ENCODE results near the gene ADAT1.
"Not testable (repeated sequence)": the region's sequence is repeated elsewhere in the genome, so short reads cannot be mapped to it uniquely, and the experiment has no call there.

Gene ADAT1

DNA sequence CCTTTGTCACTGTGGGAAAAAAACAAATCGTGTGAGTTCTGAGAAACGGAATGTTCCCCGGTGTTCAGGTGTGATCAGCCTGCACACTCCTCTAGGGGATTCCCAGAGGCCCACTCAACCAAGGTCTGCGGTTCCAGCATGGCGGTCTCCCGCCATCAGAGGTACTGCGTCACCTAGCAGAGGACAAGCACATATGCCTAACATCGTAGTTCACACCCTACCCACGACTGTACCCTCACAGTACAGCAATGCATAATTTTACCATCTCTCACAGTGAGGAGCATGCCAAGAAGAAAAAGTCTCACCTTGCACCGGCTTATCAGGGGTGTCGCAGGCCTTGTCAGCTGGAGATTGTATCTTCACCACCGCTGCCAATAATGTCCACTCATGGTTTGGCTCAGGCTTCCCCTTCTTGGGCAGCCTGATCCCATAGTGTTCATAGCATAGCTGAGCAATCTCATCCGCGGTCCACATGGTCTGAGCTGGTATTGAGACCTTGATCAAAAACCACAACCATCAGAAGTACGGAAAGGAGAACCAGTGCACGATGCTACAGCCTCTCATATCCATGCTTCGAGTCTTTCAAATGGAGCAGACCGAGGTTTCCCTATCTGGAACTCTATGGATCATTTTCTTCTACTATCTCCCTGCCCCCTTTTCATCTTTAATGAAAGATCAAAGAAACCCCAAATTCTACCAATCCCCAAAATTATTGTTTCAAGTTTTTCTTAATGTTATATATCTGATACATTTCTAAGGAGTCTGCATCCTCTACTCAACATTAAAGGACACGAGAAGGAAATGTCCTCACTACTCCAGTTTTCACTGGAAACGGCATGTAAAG, 2.5 kb downstream of the ADAT1 start:
- no peak for DNase-seq (ENCODE audit: low read depth)

GRCh38 chr16:75618780-75619179, 4.3 kb downstream of the ADAT1 start:
- DNase-seq (ENCODE audit: low read depth) = no peak

- no peak for DNase-seq (ENCODE audit: low read depth)
Observed at GRCh38 chr16:75617121-75617520, 6.0 kb downstream of the ADAT1 start.

DNA sequence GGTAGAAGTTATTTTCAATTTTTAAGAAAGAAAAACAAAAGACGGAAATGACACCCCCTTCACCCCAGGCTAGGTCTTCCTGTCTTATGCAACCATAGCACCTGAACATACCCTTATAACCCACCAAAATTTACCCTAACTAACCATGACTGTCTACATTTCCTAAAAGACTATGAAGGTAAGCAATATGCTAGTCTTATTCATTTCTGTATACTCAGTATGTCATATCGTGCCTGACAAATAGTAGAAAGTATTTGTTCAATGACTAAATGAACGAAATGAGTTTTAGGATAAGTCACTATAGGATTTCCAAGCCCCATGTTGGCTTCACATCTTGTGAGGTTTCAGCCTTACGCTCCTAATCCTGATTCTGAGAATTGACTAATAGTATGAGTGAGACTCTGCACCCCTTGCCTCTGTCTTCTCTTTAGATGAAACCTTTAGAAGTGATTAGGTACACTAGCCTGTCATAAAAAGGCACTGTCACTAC, 6.5 kb downstream of the ADAT1 start:
- no peak for DNase-seq (ENCODE audit: low read depth)

GRCh38 chr16:75615619-75616018, 7.5 kb downstream of the ADAT1 start:
- DNase-seq (ENCODE audit: low read depth) = no peak

- DNase-seq (ENCODE audit: low read depth) = no peak
Observed at GRCh38 chr16:75614066-75614897, 8.8 kb downstream of the ADAT1 start.

DNA sequence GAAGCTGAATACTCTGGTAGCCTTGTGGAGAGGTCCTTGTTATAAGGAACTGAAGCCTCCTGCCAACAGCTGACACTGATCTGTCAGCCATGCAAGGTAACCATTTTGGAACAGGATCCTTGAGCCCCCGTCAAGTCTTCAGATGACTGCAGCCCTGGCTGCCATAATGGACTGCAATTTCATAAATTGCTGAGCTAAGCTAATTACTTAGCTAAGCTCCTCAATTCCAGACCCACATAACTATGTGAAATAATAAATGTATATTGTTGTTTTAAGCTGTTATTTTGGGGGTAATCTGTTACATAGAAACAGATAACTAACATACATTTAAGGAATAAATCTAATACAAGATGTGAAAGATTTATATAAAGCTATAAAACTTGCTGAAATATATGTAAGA, 16.6 kb downstream of the ADAT1 start:
- DNase-seq (ENCODE audit: low read depth) = no peak

DNA sequence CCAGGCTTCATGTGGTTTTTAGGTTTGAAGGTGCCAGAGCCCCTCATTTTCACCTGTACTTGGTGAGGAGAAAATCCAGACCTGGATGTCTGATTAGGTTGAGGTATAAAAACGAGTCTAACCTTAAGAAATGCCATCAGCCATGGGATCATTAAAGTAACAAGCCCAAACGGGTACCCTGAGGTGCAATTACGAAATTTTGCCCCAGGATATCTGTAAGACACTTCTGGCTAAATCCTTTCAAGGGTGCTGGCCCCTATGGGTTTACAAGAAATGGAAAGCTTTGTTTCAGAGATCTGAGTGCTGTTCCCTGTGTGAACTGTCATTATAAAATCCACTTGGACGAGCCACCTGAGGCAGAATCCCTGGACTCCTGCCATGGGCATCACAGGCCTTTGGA, 19.8 kb downstream of the ADAT1 start:
- no peak for DNase-seq (ENCODE audit: low read depth)

- no peak for DNase-seq (ENCODE audit: low read depth)
Observed at GRCh38 chr16:75599452-75600277, 23.4 kb downstream of the ADAT1 start.

DNA sequence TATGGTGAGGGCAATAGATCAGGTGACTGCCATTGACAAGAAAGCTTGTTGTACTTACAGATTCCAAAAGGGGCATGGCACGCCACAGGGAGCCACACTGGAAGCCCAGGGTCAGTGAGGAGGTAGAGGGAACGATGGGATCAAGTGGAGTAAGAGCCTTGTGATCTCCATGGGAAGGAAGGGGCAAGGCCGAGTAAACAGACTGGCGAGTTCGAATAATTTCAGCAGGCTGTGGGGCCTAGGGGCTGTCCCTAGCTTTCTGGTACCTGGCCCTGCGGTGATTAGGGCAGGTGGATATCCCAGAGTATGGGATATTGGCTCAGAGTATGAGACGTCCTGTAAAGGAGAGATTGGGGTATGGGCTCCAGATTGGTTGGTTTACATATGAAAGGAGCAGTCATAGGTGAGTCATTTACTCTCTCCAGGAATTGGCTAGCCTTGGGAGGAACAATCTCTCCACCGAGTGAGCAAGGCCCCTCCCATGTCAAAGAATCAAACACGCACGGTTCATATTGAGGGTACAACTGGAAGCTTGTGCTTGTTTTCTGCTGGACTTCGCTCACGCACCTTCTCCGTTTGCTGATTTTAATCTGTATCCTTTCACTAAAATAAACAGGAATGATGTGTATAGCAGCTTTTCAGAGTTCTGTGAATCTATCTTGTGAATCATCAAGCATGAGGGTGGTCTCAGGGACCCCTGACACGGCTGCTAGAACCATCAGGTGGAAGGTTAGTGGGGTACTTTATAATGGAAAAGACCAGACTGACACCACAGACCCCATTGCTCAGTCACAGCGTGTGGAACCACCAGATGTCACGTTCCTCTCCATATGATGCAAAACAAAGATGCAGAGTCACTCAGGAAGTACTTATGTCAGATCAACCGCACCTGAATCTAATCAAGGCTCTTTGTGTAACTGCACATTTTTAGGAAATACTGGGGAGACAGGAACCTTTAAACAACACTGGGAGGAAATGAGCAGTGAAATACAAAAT, 29.0 kb downstream of the ADAT1 start:
- no peak for DNase-seq (ENCODE audit: low read depth)

- DNase-seq (ENCODE audit: low read depth) = no peak
Observed at GRCh38 chr16:75593308-75593707, 29.8 kb downstream of the ADAT1 start.

GRCh38 chr16:75591927-75592326, 31.2 kb downstream of the ADAT1 start:
- not testable (repeated sequence) for DNase-seq (ENCODE audit: low read depth)

DNA sequence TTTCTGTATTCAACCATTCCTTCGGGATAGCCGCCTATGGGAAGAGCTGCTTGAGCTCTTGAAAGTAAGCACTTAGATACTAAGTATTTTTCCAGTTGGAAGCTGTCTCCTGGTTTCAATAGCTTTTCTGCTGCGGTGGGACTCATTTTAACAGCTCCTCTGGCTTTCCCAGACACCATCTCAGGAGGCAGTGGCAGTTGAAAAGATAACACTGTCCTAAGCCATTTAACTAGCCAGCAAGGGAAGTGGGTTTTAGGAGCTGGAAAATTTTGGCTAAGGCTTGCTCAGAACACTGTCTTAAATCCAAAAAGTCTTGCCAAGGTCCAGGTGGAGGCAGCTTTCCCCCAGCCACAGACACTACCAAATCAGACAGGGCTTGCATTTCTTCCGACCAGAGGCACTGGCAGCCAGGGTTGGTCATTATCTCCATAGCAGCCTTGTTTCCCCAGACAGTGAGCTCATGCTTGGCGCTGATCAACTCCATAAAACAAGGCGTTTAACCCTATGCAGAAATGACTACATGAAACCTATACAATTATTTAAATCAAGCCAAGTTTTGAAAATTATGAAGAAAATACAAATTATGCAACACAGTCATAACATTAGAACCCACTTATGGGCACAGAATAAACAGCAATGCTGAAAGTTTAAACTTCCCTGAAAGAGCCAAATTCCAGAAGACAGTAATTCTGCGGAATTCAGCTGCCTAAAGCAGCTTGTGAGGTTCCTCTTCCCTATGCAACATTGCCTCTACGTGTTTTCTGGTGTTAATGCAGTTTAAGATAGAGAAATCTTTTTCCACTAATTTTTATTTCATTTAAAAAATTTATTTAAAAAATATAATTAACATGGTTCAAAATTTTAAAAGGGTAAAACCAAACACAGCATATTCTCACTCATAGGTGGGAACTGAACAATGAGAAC, 31.9 kb downstream of the ADAT1 start:
- no peak for DNase-seq (ENCODE audit: low read depth)

DNA sequence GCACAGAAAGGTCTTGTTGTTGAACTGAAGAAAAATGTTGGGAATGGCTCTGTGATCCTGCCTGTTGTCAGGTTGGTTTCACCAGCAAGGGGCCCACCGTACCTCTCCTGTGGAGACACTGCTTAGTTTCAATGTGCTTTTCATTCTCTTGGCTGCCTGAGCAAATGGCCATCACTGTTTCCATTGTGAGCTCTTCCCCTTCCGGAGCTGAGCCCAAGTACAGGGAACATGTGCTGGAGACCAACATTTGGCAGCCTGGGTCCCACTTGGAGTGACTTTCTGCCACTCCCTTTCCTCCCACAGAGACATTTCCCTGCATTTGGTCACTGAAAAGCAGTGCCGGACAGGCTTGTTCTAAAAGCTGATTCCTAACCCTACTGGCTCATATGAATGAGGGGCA, 33.8 kb downstream of the ADAT1 start:
- no peak for DNase-seq (ENCODE audit: low read depth)

DNA sequence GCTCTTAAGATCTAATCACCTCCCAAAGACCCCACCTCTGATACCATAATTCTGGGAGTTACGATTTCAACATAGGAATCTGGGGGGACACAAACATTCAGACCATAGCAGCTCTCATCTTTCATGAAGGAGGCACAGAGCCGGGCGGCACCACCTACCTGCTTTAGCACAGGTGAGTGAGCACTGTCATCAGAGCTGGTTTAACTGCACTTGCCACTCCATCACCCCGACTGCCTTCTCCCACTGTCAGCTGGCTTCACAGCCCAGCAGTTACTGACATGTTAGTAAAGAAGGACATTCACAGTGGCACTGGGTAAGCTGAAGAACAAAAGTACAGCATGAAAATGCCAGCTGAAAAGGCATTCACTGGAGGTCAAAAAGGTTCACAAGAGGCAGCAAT, 34.4 kb downstream of the ADAT1 start:
- DNase-seq (ENCODE audit: low read depth) = no peak

GRCh38 chr16:75584108-75584507, 39.0 kb downstream of the ADAT1 start:
- DNase-seq (ENCODE audit: low read depth) = no peak

GRCh38 chr16:75579281-75579834, 43.7 kb downstream of the ADAT1 start:
- no peak for DNase-seq (ENCODE audit: low read depth)

DNA sequence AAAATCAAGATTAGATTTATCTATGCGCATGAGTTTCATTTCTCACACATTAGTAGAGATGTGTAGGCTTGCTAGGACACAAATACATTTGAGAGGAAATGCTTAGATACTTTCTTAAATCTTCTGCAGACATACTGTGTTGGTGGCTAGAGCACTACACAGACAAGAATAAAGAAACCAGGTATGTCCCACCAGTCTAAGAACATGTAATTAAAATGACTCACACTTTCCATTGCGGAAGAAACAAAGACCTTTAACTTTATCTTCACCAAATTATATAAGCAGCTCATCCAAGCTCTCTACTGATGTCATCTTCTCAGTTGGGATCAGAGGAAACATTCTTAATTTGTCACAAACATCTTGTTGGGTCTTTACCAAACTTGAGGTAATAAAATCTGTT, 44.4 kb downstream of the ADAT1 start:
- no peak for DNase-seq (ENCODE audit: low read depth)

- DNase-seq (ENCODE audit: low read depth) = no peak
Observed at GRCh38 chr16:75578212-75578611, 44.9 kb downstream of the ADAT1 start.

All from activated T-cell treated with anti-CD3 and anti-CD28 coated beads for 24 hours (primary cell).